ENCODE measurements around the gene MEIS3.

Gene MEIS3

GRCh38 chr19:47435196-47435595, 15.9 kb upstream of the MEIS3 start:
- no peak for DNase-seq

- no peak for DNase-seq
These were observed 14.8 kb upstream of the MEIS3 start for GRCh38 chr19:47434088-47434487.

DNA sequence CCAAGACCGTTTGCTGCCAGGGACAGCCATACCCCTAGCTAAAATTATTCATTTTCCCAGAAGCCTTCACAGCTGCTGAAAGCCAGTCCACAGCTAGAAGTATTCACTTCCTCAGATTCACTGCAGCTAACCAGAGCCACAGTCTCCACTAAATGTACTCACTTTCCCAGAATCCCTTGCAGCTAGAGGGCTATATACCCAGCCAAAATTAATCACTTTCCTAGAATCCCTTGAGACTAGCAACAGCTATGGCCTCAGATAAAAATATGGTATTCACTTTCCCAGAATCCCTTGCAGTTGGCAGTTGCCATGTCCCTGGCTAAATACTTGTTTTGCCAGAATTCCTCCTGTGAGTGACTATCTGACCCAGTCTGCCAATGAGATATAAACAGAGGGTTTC, 13.8 kb upstream of the MEIS3 start:
- no peak for DNase-seq

DNA sequence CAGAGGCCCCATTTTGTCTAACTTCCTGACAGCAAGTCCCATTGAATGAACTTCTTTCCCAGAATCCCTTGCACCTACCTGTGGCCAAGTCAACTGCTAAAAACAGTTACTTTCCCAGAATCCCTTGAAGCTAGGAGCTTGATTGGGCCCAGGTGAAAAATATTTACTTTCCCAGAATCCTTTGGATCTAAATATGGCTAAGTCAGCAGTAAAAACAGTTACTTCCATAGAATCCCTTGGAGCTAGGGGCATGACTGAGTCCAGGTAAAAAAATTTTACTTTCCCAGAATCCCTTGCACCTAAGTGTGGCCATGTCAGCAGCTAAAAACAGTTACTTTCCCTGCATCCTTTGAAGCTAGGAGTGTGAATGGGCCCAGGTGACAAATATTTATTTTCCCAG, 13.2 kb upstream of the MEIS3 start:
- no peak for DNase-seq

DNA sequence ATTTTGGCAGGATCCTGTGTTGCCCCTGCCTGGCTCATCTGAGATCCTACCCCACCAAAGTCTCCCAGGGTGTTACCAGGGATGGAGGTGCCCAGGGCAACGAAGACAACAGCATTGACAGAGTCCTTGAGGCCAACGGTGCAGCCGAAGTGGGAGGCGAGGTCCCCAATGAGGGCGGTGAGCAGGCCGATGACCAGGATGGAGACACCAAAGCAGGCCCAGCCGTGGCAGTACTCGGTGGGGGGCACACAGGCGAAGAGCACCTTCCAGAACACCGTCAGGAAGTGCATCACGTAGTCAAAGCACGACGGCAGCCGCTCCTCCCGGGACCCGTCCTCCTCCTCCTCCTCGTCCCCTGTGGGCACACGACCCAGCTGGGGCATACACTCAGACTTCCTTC, 12.8 kb upstream of the MEIS3 start:
- no peak for DNase-seq

GRCh38 chr19:47430041-47430802, 10.9 kb upstream of the MEIS3 start:
- DNase-seq = no peak

DNA sequence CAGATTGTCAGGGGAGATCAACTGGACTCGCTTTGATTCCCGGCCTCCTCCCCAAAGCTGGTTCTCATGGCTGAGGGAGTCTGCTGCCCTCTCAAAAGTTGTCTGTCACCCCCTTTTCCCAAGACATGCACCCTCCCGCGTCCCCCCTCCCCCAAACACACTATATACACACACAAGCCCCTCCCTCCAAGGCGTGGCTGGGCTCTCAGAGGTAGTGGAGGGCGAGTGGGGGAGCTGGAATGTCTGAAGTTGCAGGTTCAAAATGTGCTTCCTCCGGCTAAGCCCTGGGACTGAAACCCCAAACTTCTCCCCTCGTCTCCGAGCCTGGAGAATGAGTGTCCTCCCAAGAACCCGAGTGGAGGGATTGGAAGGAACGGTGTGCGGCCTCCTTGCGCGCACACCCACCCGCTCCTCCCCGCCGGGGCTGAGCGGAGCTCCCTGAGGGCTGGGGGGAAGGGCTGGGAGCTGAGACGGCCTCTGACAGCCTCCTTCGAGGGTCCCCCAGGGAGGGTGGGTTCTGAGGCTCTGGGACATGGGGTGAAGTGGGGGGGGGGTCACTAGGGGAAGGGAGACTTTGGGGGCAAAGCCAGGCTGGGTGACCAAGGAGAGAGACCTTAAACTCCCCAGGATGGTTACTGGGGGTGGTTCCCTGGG, 9.9 kb upstream of the MEIS3 start:
- no peak for DNase-seq

DNA sequence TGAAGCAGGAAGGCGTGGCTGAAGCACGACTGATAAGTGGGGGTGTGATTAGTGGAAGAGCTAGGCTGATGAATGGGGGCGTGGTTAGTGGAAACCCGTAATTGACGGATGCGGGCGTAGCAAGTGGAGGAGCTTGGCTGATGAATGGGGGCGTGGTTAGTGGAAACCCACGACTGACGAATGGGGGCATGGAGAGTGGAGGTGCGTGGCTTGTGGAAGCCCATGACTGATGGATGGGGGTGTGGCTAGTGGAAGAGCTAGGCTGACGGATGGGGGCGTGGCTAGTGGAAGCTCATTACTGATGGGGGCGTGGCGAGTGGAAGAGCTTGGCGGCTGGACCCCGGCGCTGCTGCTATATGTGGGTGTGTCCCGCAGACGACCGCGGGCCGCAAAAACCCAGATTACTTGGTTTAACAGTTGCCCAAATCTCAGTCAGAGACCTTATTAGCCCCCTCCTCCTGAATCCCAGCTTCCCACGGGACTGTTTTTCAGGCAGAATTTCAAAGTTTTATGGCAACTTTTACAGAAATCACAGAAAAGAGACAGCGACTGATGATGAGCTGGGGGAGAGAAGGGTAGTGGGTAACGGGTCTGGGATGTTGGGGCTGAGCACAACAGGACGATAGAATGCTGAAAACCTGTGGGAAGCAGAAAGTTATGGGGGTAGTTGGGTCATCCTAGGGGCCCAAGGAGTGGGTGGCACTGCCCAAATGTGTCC, 9.0 kb upstream of the MEIS3 start:
- DNase-seq = peak; percentile 66

- DNase-seq = peak; percentile 49
These were observed 8.2 kb upstream of the MEIS3 start for GRCh38 chr19:47427241-47428176.

GRCh38 chr19:47423203-47423882, 4.0 kb upstream of the MEIS3 start:
- no peak for DNase-seq

- no peak for DNase-seq
These were observed 3.3 kb upstream of the MEIS3 start for GRCh38 chr19:47422417-47423163.

DNA sequence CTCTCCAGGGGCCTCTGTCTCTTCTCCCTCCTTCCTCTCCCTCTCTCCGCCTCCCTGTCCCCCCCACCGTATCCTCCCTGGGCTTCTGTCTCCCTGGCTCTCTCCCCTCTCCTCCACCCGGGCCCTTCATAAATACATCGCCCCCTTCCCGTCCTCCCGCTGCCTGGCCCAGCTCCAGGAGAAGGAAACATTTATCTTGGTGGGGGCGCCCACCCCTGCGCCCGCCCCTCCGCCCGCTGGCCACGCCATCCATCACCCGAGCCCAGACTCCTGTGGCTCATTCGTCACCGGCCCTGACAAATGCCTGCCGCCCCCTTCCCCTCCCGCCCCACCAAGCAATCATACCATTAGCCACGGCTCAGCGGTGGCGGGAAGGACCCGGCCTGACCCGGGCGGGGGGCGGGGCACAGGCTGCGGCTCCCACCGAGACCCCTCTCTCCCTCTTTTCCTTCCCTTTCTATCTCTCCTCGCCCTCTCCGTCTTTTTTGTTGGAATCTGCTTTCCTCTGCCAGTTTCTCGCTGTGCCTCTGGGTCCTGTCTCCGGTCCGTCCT, 2.6 kb upstream of the MEIS3 start:
- DNase-seq = no peak

GRCh38 chr19:47421244-47421786, 2.0 kb upstream of the MEIS3 start:
- no peak for DNase-seq

GRCh38 chr19:47419789-47420188, 462 bp upstream of the MEIS3 start:
- DNase-seq = no peak

DNA sequence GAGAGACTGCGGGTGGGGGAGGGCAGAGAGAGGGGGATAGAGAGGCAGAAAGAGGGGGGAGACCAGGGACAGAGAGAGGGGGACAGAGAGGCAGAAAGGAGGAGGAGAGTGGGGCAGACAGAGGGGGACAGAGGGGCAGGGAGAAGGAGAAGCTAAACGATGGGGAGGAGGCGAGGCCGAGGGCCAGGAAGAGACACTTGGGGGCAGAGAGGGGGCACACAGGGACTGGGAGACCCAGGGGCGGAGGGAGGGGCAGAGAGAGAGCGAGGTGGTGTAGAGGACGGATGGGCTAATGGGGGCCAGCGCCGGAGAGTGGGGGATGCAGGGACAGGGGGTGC, 666 bp downstream of the MEIS3 start:
- DNase-seq = no peak

- no peak for DNase-seq
These were observed 1.3 kb downstream of the MEIS3 start for GRCh38 chr19:47417746-47418691.

- no peak for DNase-seq
These were observed 2.1 kb downstream of the MEIS3 start for GRCh38 chr19:47417107-47417745.

DNA sequence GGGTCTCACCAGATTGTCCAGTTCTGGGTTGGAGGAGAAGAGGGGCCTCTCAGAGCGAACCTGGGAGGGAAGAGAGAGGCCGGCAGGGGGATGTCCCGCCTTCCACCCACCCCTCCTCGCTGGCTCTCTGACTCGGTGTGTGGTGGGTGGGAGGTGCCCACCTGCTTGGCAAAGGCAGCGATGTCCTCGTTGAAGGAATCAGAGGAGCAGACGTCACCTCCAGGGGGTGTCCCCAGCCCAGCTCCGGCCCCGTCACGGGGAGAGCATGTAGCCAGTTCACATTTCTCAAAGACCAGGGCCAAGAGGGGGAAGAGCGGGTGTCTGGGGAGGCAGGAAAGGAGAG, 2.7 kb downstream of the MEIS3 start:
- DNase-seq = no peak

GRCh38 chr19:47415953-47416642, 3.2 kb downstream of the MEIS3 start:
- DNase-seq = no peak

Measured in effector CD8-positive, alpha-beta T cell (primary cell).